IMR-90 (cell line): ENCODE data around the gene PARVB. TPM values are rescaled to one million over a fixed set of nuclear protein-coding genes. Genes with fewer than 3 reads are reported as not detected.
A peak's percentile ranks its signal among the peaks of the same experiment; 100 is the strongest.

Source experiments
- ATAC-seq: fragments of 200-7000 bp; cut with Tn5 transposase; 2 replicates; pipeline ENCODE4 v1.9.1; 2020; ENCODE audit warnings: low read depth, mild to moderate bottlenecking, moderate library complexity
- BruUV-seq: library from RNA; stranded (reverse); fragments of 400-500 nt; replicated peaks from 2 replicates; lab custom pipeline; 2021; lab: Mats Ljungman, UMichigan
- CTCF ChIA-PET: fragments of 300-600 bp; formaldehyde crosslinking; extraction: SDS; loops from one replicate; lab custom pipeline; 2021; ENCODE audit warnings: antibody characterized with exemption; lab: Yijun Ruan, JAX
- POLR2A ChIA-PET: fragments of 300-600 bp; sonication (Branson Sonifier 250); formaldehyde crosslinking; loops from one replicate; lab custom pipeline; 2022; ENCODE audit warnings: antibody characterized with exemption; ENCODE audit not compliant: unreplicated experiment; lab: Charles Lee
- DNase-seq: peaks from one replicate; pipeline ENCODE4 v3.0.0; 2013
- H2AFZ ChIP-seq: replicated peaks from 2 replicates; pipeline ENCODE3; 2013; ENCODE audit warnings: low read length, mild to moderate bottlenecking; ENCODE audit not compliant: poor library complexity
- H2AK5ac ChIP-seq: 2 replicates; pipeline ENCODE4 v1.6.1; 2013; ENCODE audit warnings: low read depth, low read length, inconsistent platforms
- H2AK9ac ChIP-seq: replicated peaks from 2 replicates; pipeline ENCODE3; 2013; ENCODE audit warnings: mild to moderate bottlenecking, low read depth, low read length, moderate library complexity; ENCODE audit not compliant: poor library complexity
- H2BK120ac ChIP-seq: 2 replicates; pipeline ENCODE4 v1.6.1; 2013; ENCODE audit warnings: low read depth, low read length, inconsistent platforms
- H2BK15ac ChIP-seq: 3 replicates; pipeline ENCODE4 v1.6.1; 2013; ENCODE audit warnings: low read depth, low read length, inconsistent platforms
- H2BK20ac ChIP-seq: 2 replicates; pipeline ENCODE4 v1.6.1; 2013; ENCODE audit warnings: low read depth, mild to moderate bottlenecking, inconsistent platforms, low read length, moderate library complexity
- H2BK5ac ChIP-seq: 2 replicates; pipeline ENCODE4 v1.6.1; 2013; ENCODE audit warnings: mild to moderate bottlenecking, low read depth, low read length, inconsistent platforms; ENCODE audit not compliant: poor library complexity, severe bottlenecking
- H3K14ac ChIP-seq: replicated peaks from 2 replicates; pipeline ENCODE4 v1.6.1; 2013; ENCODE audit warnings: low read depth, low read length, inconsistent platforms
- H3K18ac ChIP-seq: 2 replicates; pipeline ENCODE4 v1.6.1; 2013; ENCODE audit warnings: low read depth, low read length, control low read depth
- H3K23ac ChIP-seq: 2 replicates; pipeline ENCODE4 v1.6.1; 2013; ENCODE audit warnings: low read depth, low read length, inconsistent platforms
- H3K27ac ChIP-seq: 2 replicates; pipeline ENCODE4 v1.5.1; 2013; ENCODE audit warnings: mild to moderate bottlenecking, control low read depth, low read length; ENCODE audit not compliant: insufficient read depth
- H3K27me3 ChIP-seq: 2 replicates; pipeline ENCODE4 v1.6.1; 2013; ENCODE audit warnings: low read length; ENCODE audit not compliant: control insufficient read depth, insufficient read depth
- H3K36me3 ChIP-seq: 2 replicates; pipeline ENCODE4 v1.6.1; 2013; ENCODE audit warnings: low read length, mixed read lengths; ENCODE audit not compliant: control insufficient read depth, insufficient read depth
- H3K4ac ChIP-seq: 2 replicates; pipeline ENCODE4 v1.6.1; 2013; ENCODE audit warnings: low read depth, low read length, inconsistent platforms
- H3K4me1 ChIP-seq: 2 replicates; pipeline ENCODE4 v1.6.1; 2013; ENCODE audit warnings: low read length, mixed read lengths; ENCODE audit not compliant: control insufficient read depth, insufficient read depth
- H3K4me2 ChIP-seq: 2 replicates; pipeline ENCODE4 v1.6.1; 2013; ENCODE audit warnings: low read depth, mild to moderate bottlenecking, control low read depth, low read length, moderate library complexity
- H3K4me3 ChIP-seq: 2 replicates; pipeline ENCODE4 v1.5.1; 2013; ENCODE audit warnings: low read depth, mild to moderate bottlenecking, control low read depth, low read length, moderate library complexity; ENCODE audit not compliant: insufficient read depth
- H3K56ac ChIP-seq: 2 replicates; pipeline ENCODE4 v1.6.1; 2013; ENCODE audit warnings: low read length, inconsistent platforms; ENCODE audit not compliant: insufficient read depth; ENCODE audit errors: extremely low read depth
- H3K79me1 ChIP-seq, 2 experiments: 2 replicates each; pipeline ENCODE4 v1.6.1; 2013; ENCODE audit warnings: low read length in 2 of 2, inconsistent platforms in 1 of 2, low read depth in 1 of 2
- H3K9ac ChIP-seq: 2 replicates; pipeline ENCODE4 v1.6.1; 2013; ENCODE audit warnings: low read depth, low read length, control low read depth
- H3K9me1 ChIP-seq: 2 replicates; pipeline ENCODE4 v1.6.1; 2013; ENCODE audit warnings: low read length, inconsistent platforms; ENCODE audit not compliant: insufficient read depth
- H3K9me3 ChIP-seq: 2 replicates; pipeline ENCODE4 v1.6.1; 2013; ENCODE audit warnings: low read length; ENCODE audit not compliant: control insufficient read depth, insufficient read depth
- H4K20me1 ChIP-seq: 2 replicates; pipeline ENCODE4 v1.6.1; 2013; ENCODE audit warnings: low read length, inconsistent platforms; ENCODE audit not compliant: insufficient read depth
- H4K5ac ChIP-seq: 2 replicates; pipeline ENCODE4 v1.6.1; 2013; ENCODE audit warnings: mild to moderate bottlenecking, low read depth, low read length, control low read depth
- H4K8ac ChIP-seq, 2 experiments: 2 replicates each; pipeline ENCODE4 v1.6.1; 2013; ENCODE audit warnings: low read depth in 2 of 2, low read length in 2 of 2, control low read depth in 1 of 2, inconsistent platforms in 1 of 2
- H4K91ac ChIP-seq: 2 replicates; pipeline ENCODE4 v1.6.1; 2013; ENCODE audit warnings: low read depth, low read length, inconsistent platforms; ENCODE audit not compliant: insufficient read depth
- BHLHE40 ChIP-seq: fragments of 150-350 bp; IDR thresholded peaks from 2 replicates; pipeline ENCODE4 v1.6.1; 2016; ENCODE audit warnings: mild to moderate bottlenecking, low read depth, low read length
- CEBPB ChIP-seq: IDR thresholded peaks from 2 replicates; pipeline ENCODE4 v1.6.1; 2012; ENCODE audit warnings: low read depth, low read length, improper control_type of control experiment
- FOS ChIP-seq: fragments of 150-350 bp; IDR thresholded peaks from 2 replicates; pipeline ENCODE4 v1.6.1; 2016; ENCODE audit warnings: low read depth, low read length
- MAFK ChIP-seq: IDR thresholded peaks from 2 replicates; pipeline ENCODE4 v1.6.1; 2012; ENCODE audit warnings: low read depth, low read length, improper control_type of control experiment
- USF2 ChIP-seq: fragments of 150-350 bp; IDR thresholded peaks from 2 replicates; pipeline ENCODE4 v1.6.1; 2017; ENCODE audit warnings: mild to moderate bottlenecking, antibody characterized with exemption, low read length, low read depth
- WGBS, 2 experiments: methylation state at CpG; one replicate each; pipeline versions ENCODE4 v1.1.5 to v1.1.7; 2013; ENCODE audit warnings: missing lambda C conversion rate in 2 of 2; ENCODE audit not compliant: insufficient read length in 1 of 2; ENCODE audit errors: extremely low coverage in 2 of 2; 5-methylcytosine and 5-hydroxymethylcytosine counted together
- dilution Hi-C: fragments of 300-500 bp; cut with HindIII; formaldehyde crosslinking; loops from one replicate; pipeline ENCODE4 v1.14.3; 2018; ENCODE audit warnings: low sequenced_read_pairs; ENCODE audit not compliant: unreplicated experiment
- in situ Hi-C: fragments of 300-500 bp; cut with MboI; formaldehyde crosslinking; loops from 3 replicates; pipeline ENCODE4 v1.14.3; 2019; ENCODE audit warnings: low sequenced_read_pairs, inconsistent platforms, mixed read lengths
- intact Hi-C: fragments of 100-400 bp; cut with micrococcal nuclease; formaldehyde crosslinking; loops from 2 replicates; pipeline ENCODE4 v1.10.0; 2022
- polyA plus RNA-seq, 3 experiments: library from polyadenylated mRNA; depleted of rRNA; stranded (reverse); fragments of >200 nt; gene quantifications; 2 replicates each; pipeline ENCODE4 v1.2.3, GENCODE V29; 2012; ENCODE audit warnings: low replicate concordance in 1 of 3
- total RNA-seq: library from RNA; depleted of rRNA; stranded (reverse); fragments of >200 nt; gene quantifications from 2 replicates; pipeline ENCODE4 v1.2.3, GENCODE V29; 2012

The PARVB gene
- total and polyA plus RNA-seq, 2 of the 4 experiments (the other 2 are of a cell fraction): 44.3 to 53.9 TPM

- H3K9me1 ChIP-seq: peaks cover 10% of the 10 kb centered on the region
- BruUV-seq: no TSS peak
- no peak overlapping the region for H3K56ac ChIP-seq
- no peaks in the 10 kb centered on the region for H3K79me1 ChIP-seq
- peak overlapping the region; percentile 88 for H3K4ac ChIP-seq
- H4K8ac ChIP-seq: peak overlapping the region; percentile 78 to 98; a peak in 3 of 4 replicates
- H3K4me1 ChIP-seq: peaks cover 20% of the 10 kb centered on the region
- H2BK15ac ChIP-seq: peak overlapping the region; percentile 89; the same call in 2 of the 3 replicates
- DNase-seq (peak; percentile 90), ATAC-seq (peak; percentile 96)
- H3K36me3 ChIP-seq: no peaks in the 10 kb centered on the region
- no peak overlapping the region for H3K4me3 ChIP-seq
- H3K23ac ChIP-seq: no peak overlapping the region
- ChIA-PET POLR2A (no interaction called here), CTCF (no interaction called here)
- peak overlapping the region; percentile 77 for H3K18ac ChIP-seq
- dilution Hi-C loops: no loop called here
- H4K20me1 ChIP-seq: no peaks in the 10 kb centered on the region
- peak overlapping the region; percentile 71; the same call in 1 of the 2 replicates for H3K14ac ChIP-seq
- peaks cover 2% of the 10 kb centered on the region for H3K27me3 ChIP-seq
- in situ Hi-C loops: no loop called here
- no peaks in the 10 kb centered on the region for H3K9me3 ChIP-seq
- H4K91ac ChIP-seq: peak overlapping the region; percentile 94
- no peak for TF ChIP-seq USF2
- TF ChIP-seq CEBPB: peak; percentile 14; the same call in 1 of the 2 replicates
- TF ChIP-seq BHLHE40: 0 out of 2 replicates have a peak, but pooled peaks have one; percentile 34
- peak; percentile 49; the same call in 1 of the 2 replicates for TF ChIP-seq FOS
- peak; percentile 49 for TF ChIP-seq MAFK
- 66% methylated on average over 4 of the region's 11 CpGs; no CpG with 5 or more reads in 1 of the 2 experiments for WGBS, 2 experiments
- H2AK5ac ChIP-seq: peak overlapping the region; percentile 69; the same call in 1 of the 2 replicates
- peak overlapping the region; percentile 69 for H4K5ac ChIP-seq
- H3K27ac ChIP-seq: peak overlapping the region; percentile 81
- H2BK5ac ChIP-seq: peak overlapping the region; percentile 53
- peak overlapping the region; percentile 71 for H2AFZ ChIP-seq
- peak overlapping the region; percentile 25; the same call in 1 of the 2 replicates for H3K4me2 ChIP-seq
- peak overlapping the region; percentile 6 for H2AK9ac ChIP-seq
- 0 out of 2 replicates have a peak overlapping the region, but pooled peaks have one; percentile 3 for H3K9ac ChIP-seq
- peak overlapping the region; percentile 80 for H2BK120ac ChIP-seq
- intact Hi-C loops: no loop called here
- H2BK20ac ChIP-seq: peak overlapping the region; percentile 12; the same call in 1 of the 2 replicates
Measured at GRCh38 chr22:44202261-44202789, 178.2 kb downstream of the PARVB start.
